ENCODE measurements around the gene RAB3GAP1.

DNA sequence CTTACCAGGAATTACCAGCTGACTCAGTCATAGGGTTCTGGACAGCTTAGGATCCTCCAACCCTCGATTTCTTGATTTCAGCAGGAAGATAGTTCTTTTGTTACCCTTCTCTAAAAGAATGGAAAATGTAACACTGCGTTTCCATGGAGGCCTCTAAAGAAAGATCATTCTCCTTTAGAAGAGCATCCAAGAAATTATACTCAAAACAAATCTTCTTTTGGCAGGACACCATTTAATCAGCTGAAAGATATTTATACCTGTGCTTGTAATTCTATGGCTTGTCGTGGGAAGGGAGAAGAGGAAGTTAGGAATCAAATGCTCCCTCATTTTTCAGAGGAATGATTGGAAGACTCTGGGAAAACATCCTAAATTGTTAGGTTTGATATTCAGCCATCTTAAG is 130.5 kb downstream of the RAB3GAP1 start:
- TF ChIP-seq, protein P1, sequence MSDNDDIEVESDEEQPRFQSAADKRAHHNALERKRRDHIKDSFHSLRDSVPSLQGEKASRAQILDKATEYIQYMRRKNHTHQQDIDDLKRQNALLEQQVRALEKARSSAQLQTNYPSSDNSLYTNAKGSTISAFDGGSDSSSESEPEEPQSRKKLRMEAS (IDR thresholded peaks at IDR 0.05), result no peak
- no peak for TF ChIP-seq EP300 (IDR thresholded peaks at IDR 0.05; ENCODE audit: borderline replicate concordance)
- no peak for TF ChIP-seq CEBPB (IDR thresholded peaks at IDR 0.05)
- no peak for TF ChIP-seq CREB1 (IDR thresholded peaks at IDR 0.05; ENCODE audit: low read depth)
- no peak for TF ChIP-seq YY1 (IDR thresholded peaks at IDR 0.05; ENCODE audit: low read depth)
- TF ChIP-seq, protein P2, sequence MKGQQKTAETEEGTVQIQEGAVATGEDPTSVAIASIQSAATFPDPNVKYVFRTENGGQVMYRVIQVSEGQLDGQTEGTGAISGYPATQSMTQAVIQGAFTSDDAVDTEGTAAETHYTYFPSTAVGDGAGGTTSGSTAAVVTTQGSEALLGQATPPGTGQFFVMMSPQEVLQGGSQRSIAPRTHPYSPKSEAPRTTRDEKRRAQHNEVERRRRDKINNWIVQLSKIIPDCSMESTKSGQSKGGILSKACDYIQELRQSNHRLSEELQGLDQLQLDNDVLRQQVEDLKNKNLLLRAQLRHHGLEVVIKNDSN (IDR thresholded peaks at IDR 0.05), result no peak
- TF ChIP-seq TEAD4 (IDR thresholded peaks at IDR 0.05), result no peak
- TF ChIP-seq ZBTB7A (IDR thresholded peaks at IDR 0.05; ENCODE audit: low read depth), result no peak
